RWPE1 (cell line): ENCODE data around the gene DDX52.
"Not testable (repeated sequence)": the region's sequence is repeated elsewhere in the genome, so short reads cannot be mapped to it uniquely, and the experiment has no call there.

Experiments used
- CTCF ChIA-PET: fragments of 350-600 bp; sonication (Branson Sonifier 250); formaldehyde crosslinking; extraction: SDS; loops from one replicate; lab custom pipeline; 2021; lab: Yijun Ruan, JAX
- POLR2A ChIA-PET: fragments of 400-600 bp; formaldehyde crosslinking; extraction: SDS; loops from one replicate; lab custom pipeline; 2020; ENCODE audit warnings: antibody characterized with exemption; ENCODE audit not compliant: low non-redundant PET; lab: Yijun Ruan, JAX
- DNase-seq: peaks from one replicate; pipeline ENCODE4 v3.0.0; 2012; ENCODE audit warnings: low spot score
- H3K27ac ChIP-seq: fragments of 450-650 bp; 2 replicates; pipeline ENCODE4 v1.5.1; 2017
- TF ChIP-seq, protein P1 (sequence below): fragments of 450-650 bp; conservative IDR thresholded peaks from 2 replicates; pipeline ENCODE4 v1.5.1; 2017; ENCODE audit warnings: low read depth, mild to moderate bottlenecking

Gene DDX52

DNA sequence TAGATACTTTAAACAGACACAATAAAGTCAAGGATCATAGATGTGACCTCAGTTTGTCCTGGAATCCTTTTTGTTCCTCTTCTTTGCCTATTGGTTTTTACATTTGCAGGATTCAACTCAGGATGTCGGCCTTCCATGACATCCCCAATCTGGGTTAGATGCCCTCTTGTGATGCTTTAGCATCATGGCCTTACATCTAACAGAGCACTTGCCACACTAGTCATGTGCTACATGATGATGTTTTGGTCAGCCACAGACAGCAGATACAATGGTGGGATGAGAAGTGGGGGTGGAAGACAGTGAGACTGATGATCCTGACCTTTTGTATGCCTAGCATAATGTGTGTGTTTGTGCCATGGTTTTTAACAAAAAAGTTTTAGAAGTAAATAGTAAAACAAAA, 32.3 kb downstream of the DDX52 start:
- no peak for DNase-seq
- no peak overlapping the region for H3K27ac ChIP-seq
- ChIA-PET POLR2A (no interaction called here), CTCF (no interaction called here)
- TF ChIP-seq, protein P1, sequence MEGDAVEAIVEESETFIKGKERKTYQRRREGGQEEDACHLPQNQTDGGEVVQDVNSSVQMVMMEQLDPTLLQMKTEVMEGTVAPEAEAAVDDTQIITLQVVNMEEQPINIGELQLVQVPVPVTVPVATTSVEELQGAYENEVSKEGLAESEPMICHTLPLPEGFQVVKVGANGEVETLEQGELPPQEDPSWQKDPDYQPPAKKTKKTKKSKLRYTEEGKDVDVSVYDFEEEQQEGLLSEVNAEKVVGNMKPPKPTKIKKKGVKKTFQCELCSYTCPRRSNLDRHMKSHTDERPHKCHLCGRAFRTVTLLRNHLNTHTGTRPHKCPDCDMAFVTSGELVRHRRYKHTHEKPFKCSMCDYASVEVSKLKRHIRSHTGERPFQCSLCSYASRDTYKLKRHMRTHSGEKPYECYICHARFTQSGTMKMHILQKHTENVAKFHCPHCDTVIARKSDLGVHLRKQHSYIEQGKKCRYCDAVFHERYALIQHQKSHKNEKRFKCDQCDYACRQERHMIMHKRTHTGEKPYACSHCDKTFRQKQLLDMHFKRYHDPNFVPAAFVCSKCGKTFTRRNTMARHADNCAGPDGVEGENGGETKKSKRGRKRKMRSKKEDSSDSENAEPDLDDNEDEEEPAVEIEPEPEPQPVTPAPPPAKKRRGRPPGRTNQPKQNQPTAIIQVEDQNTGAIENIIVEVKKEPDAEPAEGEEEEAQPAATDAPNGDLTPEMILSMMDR = no peak

DNA sequence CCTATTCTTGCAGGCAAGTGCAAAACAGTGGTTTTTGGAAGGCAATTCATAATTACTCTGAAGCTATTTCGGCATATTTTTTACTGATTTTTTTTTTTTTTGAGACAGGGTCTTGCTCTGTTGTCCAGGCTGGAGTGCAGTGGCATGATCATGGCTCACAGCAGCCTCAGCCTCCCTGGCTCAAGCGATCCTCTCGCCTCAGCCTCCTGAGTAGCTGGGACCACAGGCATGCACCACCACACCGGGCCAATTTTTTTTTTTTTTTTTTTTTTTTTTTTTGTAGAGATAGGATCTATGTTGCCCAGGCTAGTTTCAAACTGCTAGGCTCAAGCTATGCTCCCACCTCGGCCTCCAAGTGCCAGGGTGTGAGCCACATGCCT, 33.2 kb downstream of the DDX52 start:
- ChIA-PET CTCF (interaction anchor here (1.0 kb wide), 1 partner anchor 40 kb away, joined by 3 read pairs; no protein-coding TSS in a partner anchor), POLR2A (interaction anchor here (0.6 kb wide), 1 partner anchor 184 kb away, joined by 5 read pairs; no protein-coding TSS in a partner anchor)
- peak overlapping the region; percentile 81 for H3K27ac ChIP-seq
- not testable (repeated sequence) for DNase-seq

DNA sequence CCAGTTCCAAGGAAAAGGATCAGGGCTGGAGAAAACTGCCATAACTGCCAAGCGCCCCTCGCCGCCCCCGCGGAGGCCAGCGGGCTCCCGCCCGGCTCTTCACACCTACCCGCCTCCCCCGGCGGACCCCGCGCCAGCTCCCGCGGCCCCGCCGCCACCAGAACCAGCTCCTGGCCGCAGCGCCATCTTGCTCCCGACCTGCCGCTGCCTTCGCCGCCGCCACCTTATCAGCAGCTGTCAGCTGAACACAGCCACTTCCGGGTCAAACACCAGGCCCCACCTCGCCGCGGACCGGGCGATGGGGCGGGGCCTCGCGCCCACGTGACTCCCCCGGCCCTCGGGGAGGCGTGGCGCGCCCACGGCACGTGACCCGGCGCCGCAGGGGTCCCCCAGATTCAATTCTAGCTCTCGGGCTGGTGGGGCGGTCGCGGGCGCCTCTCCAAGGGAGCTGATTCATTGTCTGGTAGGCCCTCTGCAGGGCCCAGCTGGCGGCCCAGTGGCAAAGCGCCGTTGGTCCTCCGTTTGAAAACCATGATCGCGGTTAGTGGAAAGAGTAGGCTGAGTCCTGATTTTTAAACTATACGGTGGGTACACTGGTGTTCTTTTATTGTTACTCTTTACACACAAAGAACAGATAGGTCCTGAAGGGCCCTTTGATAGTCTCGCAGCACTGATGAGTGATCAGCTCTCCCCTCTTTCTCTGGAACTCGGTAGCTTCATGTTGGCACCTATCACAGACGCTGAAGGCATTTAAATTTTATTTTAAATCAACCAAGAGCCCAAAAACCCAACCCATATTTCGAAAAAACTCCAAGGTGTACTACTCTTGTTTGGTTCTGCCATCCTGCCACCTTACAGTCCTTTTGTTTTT, 33.8 kb downstream of the DDX52 start, which contains the start of gene SYNRG:
SYNRG (minus strand) TSS at position 249 of the 871 bp plus-strand sequence; CDS start at position 186, 63 bp downstream.
- POLR2A ChIA-PET = interaction anchor here (0.6 kb wide), 1 partner anchor 184 kb away, joined by 5 read pairs; no protein-coding TSS in a partner anchor
- peak within 1 kb of the TSS; percentile 81 for H3K27ac ChIP-seq
- CTCF ChIA-PET = interaction anchor here (0.7 to 1.0 kb wide), 2 partner anchors 29 to 39 kb away, joined by 3 to 4 read pairs; no protein-coding TSS in a partner anchor
- TF ChIP-seq, protein P1 = peak; percentile 32
- DNase-seq = peak; percentile 98

DNA sequence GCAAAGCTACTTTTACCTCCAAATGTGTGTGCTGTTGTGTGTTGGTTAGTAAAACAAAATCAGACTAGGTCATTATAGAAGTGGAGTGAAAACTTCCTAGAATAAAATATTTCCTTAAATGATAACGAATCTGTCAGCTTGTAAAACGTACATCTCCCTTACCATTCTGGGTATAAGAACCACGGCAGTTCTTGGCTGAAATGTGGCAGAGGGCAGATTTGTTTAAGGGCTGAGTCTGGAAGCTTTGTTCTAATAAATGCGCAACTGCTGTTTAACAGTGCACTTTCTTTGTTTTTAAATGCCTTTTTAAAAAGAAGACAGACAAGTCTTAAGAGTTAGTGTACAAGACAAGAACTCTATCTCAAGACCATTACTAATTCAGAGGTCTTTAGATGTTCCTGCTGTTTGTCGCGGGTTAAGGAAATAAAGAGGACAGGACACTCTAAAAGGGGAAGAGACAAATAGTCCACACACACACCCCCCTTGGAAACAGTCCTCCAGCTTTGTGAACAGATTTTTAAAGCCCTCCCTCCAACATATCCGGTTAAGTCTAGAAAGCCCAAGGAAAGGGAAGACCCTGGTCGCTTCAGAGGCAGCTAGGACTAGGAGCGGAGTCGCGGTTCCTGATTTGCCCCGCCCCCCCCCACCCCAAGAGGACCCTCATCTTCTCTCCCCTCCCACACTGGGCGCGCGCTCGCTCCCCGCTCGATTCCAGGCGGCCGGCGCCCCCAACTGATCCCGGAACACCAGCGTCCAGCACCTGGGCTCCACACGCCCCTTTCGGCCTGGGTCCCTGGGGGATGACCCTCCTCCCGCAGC, 34.7 kb downstream of the DDX52 start:
- TF ChIP-seq, protein P1 = no peak
- DNase-seq = peak; percentile 15
- peak overlapping the region; percentile 81 for H3K27ac ChIP-seq
- ChIA-PET CTCF (interaction anchor here (0.7 kb wide), 1 partner anchor 29 kb away, joined by 4 read pairs; no protein-coding TSS in a partner anchor), POLR2A (no interaction called here)

DNA sequence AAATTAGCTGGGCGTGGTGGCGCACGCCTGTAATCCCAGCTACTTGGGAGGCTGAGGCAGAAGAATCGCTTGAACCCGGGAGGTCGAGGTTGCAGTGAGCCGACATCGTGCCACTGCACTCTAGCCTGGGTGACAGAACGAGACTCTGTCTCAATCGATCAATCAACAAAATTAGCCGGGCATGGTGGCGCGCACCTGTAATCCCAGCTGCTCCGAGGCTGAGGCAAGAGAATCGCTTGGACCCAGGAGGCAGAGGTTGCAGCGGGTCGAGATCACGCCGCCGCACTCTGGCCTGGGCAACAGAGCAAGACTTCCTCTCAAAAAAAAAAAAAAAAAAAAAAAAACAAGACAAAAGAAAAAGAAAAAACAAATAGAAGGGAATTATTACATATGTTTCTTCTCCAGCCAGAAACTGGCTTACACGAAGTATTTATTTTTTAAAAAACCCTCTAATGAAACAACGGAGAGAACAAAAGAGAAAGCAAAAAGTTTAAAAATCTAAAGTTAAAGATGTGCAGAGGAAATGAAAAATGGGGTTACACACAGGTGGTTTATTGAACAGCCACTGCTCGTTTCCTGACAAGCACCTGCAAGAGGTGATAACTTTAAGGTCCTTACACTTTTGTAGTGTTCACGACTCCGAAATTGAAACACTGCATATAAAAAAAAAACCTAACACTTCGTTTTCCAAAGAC, 35.5 kb downstream of the DDX52 start:
- CTCF ChIA-PET = no interaction called here
- no peak overlapping the region for H3K27ac ChIP-seq
- POLR2A ChIA-PET = no interaction called here

DNA sequence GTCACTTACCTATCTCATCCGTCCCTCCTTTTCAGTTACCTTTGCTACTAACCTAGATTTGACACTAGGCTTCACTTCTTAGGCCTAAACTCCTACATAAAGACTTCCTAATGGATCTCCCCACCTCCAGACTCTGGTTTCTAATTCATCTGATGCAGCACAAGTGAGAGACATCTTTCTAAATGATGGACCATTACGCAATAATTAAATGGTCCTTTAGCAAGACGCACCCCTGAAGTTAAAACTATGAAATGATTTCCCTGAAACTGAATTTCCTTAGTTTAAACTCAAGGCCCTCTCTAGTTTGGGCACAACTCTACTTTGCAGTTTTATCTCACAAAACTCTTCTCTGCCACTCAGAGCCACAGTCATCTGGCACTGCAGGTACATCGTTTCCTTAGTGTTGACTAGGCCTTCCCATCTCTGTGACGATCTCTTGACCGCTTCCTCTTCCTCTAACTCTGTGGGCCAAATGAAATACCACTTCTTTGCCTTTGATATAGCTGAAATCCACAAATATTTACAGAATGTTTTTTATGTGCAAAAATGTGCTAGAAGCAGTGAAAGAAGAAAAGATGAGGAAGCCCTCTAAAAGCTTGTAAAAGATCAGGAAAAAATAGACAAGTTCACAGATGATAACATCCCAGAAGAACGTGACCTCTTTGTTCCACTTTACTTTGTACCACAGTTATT, 37.3 kb downstream of the DDX52 start:
- ChIA-PET POLR2A (no interaction called here), CTCF (no interaction called here)
- DNase-seq = no peak
- TF ChIP-seq, protein P1 = no peak
- H3K27ac ChIP-seq = no peak overlapping the region

More for the DNA sequence above, 35.5 kb downstream of the DDX52 start:
- TF ChIP-seq, protein P1 = no peak
- DNase-seq = no peak
